ENCODE data around the gene CCDC6.
"Not testable (repeated sequence)": the region's sequence is repeated elsewhere in the genome, so short reads cannot be mapped to it uniquely, and the experiment has no call there.

Gene CCDC6

DNA sequence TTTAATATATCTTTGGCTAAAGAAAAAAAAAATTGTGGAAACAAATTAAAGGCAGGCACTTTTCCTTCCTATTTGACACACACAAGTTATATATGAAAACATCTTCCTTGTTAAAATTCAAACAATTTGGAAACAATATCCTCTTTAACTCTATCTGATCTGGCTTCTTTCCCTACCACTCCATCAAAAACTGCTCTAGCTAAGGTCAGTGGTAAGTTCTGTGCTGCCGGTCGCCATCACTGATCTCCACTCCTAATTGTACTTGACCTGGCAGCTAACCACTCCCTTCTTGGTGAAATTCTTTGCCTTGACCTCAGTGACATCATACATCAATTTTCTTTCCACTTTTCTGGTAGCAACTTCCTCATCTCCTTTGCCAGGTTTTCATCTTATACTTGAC lies 105.2 kb downstream of the CCDC6 start:
- TF ChIP-seq CTCF (IDR thresholded peaks at IDR 0.05; ENCODE audit: extremely low read depth, missing control alignments), result no peak

GRCh38 chr10:59799421-59799820 lies 106.9 kb downstream of the CCDC6 start:
- no peak for TF ChIP-seq CTCF (IDR thresholded peaks at IDR 0.05; ENCODE audit: extremely low read depth, missing control alignments)
- no peak for DNase-seq (ENCODE audit: low spot score)

More for the DNA sequence above, 105.2 kb downstream of the CCDC6 start:
- DNase-seq (ENCODE audit: low spot score), result no peak

DNA sequence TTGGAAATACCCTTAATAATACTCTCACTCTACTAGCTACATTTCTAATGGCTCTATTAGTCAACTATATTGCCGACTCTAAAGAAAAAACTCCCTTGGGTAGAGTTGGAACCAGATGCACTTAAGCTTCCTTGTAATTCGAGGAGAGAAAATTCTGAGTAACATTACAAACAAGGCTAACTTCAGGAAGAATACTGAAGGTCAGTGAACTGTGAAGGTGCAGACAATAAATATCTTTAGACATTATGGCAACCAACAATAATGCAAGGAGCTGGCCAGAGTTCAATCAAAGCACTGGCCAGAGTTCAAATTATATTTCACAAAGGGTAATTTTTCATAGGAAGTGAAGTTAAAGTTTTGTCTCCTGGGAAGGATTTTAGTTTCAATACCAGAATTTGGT lies 112.4 kb downstream of the CCDC6 start:
- no peak for DNase-seq (ENCODE audit: low spot score)
- TF ChIP-seq CTCF (IDR thresholded peaks at IDR 0.05; ENCODE audit: extremely low read depth, missing control alignments), result no peak

DNA sequence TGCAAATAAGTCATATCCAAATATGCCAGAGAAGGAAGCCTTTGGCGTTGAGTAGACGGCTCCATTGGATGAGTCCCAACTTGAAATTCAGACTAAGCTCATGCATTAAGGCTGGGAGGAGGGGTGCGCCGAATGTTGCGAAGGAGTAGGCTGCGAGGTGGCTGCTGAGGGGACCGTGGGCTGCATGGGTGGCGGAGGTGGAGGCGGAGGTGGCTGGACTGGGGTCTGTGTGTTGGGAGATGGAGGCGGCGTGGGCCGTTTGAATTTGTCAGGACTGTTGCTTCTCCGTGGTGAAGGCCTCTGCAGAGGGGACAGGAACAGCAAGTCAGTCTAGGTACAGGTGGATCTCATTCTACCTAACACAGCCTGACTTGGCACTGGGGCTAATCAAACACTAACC lies 113.5 kb downstream of the CCDC6 start:
- no peak for TF ChIP-seq CTCF (IDR thresholded peaks at IDR 0.05; ENCODE audit: extremely low read depth, missing control alignments)
- no peak for DNase-seq (ENCODE audit: low spot score)

- no peak for DNase-seq (ENCODE audit: low spot score)
- TF ChIP-seq CTCF (IDR thresholded peaks at IDR 0.05; ENCODE audit: extremely low read depth, missing control alignments), result no peak
These were observed 114.8 kb downstream of the CCDC6 start for GRCh38 chr10:59791601-59792000.

GRCh38 chr10:59790080-59790479 lies 116.3 kb downstream of the CCDC6 start:
- DNase-seq (ENCODE audit: low spot score), result not testable (repeated sequence)

DNA sequence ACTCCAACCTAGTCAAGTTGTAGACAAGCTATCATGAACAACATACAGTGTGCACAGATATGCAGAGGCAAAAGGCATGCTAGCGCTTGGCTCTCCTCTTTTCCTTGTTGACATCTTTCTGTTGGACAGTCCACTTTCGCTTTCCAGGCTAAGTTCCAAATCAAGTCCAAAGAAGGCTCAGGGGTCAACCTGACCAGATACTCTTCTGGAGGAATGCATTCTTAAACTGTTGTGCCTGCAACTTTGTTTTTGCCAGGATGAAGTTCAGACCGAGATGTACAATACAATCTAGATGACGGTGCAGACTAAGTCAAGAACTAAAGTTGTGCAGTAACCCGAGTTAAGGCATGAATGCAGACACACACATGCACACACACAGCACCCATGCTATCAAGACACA lies 117.4 kb downstream of the CCDC6 start:
- not testable (repeated sequence) for DNase-seq (ENCODE audit: low spot score)

DNA sequence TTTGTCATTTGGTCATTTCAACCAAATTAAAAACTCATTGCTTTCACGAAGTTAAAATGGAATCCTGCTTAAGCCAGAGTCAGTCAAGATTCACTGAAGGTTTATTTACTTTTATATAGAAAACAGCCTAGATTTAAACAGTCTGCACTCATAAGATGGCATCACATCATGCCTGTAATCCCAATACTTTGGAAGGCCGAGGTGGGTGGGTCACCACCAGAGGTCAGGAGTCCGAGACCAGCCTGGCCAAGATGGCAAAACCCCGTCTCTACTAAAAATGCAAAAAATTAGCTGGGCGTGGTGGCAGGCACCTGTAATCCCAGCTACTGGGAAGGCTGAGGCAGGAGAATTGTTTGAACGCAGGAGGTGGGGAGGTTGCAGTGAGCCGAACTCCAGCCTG lies 119.3 kb downstream of the CCDC6 start:
- DNase-seq (ENCODE audit: low spot score), result not testable (repeated sequence)

GRCh38 chr10:59785476-59785875 lies 120.9 kb downstream of the CCDC6 start:
- DNase-seq (ENCODE audit: low spot score), result not testable (repeated sequence)

GRCh38 chr10:59781511-59781910 lies 124.8 kb downstream of the CCDC6 start:
- TF ChIP-seq CTCF (IDR thresholded peaks at IDR 0.05; ENCODE audit: extremely low read depth, missing control alignments), result no peak
- DNase-seq (ENCODE audit: low spot score), result no peak

All from GM20000 (cell line).